Endodermal cell (in vitro differentiated cells): ENCODE data around the gene SUCLG2. TPM values are rescaled to one million over a fixed set of nuclear protein-coding genes. Genes with fewer than 3 reads are reported as not detected.

Experiments
- DNase-seq: peaks from one replicate; pipeline ENCODE4 v3.0.0-alpha.2; 2017
- H3K27ac ChIP-seq: 2 replicates; pipeline ENCODE4 v1.5.1; 2013; ENCODE audit warnings: mild to moderate bottlenecking, low read depth, low read length, moderate library complexity
- H3K27me3 ChIP-seq: 2 replicates; pipeline ENCODE4 v1.6.1; 2013; ENCODE audit warnings: mild to moderate bottlenecking, low read length, moderate library complexity; ENCODE audit not compliant: insufficient read depth, control insufficient read depth, poor library complexity, severe bottlenecking
- H3K36me3 ChIP-seq: 2 replicates; pipeline ENCODE4 v1.7.0; 2013; ENCODE audit warnings: mild to moderate bottlenecking, low read length, moderate library complexity; ENCODE audit not compliant: control insufficient read depth, insufficient read depth
- H3K4me1 ChIP-seq: one replicate; pipeline ENCODE4 v1.7.0; 2013; ENCODE audit warnings: low read length; ENCODE audit not compliant: control insufficient read depth, insufficient read depth
- H3K4me3 ChIP-seq: 2 replicates; pipeline ENCODE4 v1.5.1; 2013; ENCODE audit warnings: mild to moderate bottlenecking, low read length, moderate library complexity
- H3K9ac ChIP-seq: 2 replicates; pipeline ENCODE4 v1.6.1; 2013; ENCODE audit warnings: mild to moderate bottlenecking, low read length, moderate library complexity; ENCODE audit not compliant: poor library complexity, severe bottlenecking; ENCODE audit errors: extremely low read depth
- H3K9me3 ChIP-seq: 2 replicates; pipeline ENCODE4 v1.6.1; 2013; ENCODE audit warnings: mild to moderate bottlenecking, low read length, moderate library complexity; ENCODE audit not compliant: control insufficient read depth
- H3K27ac Mint-ChIP-seq: 2 replicates; pipeline ENCODE4 v1.8.0; 2020; ENCODE audit warnings: mixed read lengths
- H3K27me3 Mint-ChIP-seq: 2 replicates; pipeline ENCODE4 v1.8.0; 2021; ENCODE audit warnings: mild to moderate bottlenecking, mixed read lengths; ENCODE audit not compliant: insufficient read depth
- H3K36me3 Mint-ChIP-seq: 2 replicates; pipeline ENCODE4 v1.8.0; 2020; ENCODE audit warnings: low read depth, mixed read lengths
- H3K4me1 Mint-ChIP-seq: 2 replicates; pipeline ENCODE4 v1.8.0; 2020; ENCODE audit warnings: mixed read lengths
- H3K4me3 Mint-ChIP-seq: 2 replicates; pipeline ENCODE4 v1.8.0; 2020; ENCODE audit warnings: mild to moderate bottlenecking, moderate library complexity, mixed read lengths
- H3K9me3 Mint-ChIP-seq: 2 replicates; pipeline ENCODE4 v1.8.0; 2020; ENCODE audit warnings: mild to moderate bottlenecking, mixed read lengths
- CTCF ChIP-seq: fragments of 200-600 bp; sonication (generic); conservative IDR thresholded peaks from 2 replicates; pipeline ENCODE4 v1.5.0; 2021; ENCODE audit warnings: antibody characterized with exemption, mild to moderate bottlenecking
- WGBS, 2 experiments: methylation state at CpG; one replicate each; pipeline versions ENCODE4 v1.1.5 to v1.1.7; 2013; ENCODE audit warnings: missing lambda C conversion rate in 2 of 2, mixed read lengths in 1 of 2; ENCODE audit not compliant: insufficient coverage in 1 of 2, insufficient read length in 1 of 2; 5-methylcytosine and 5-hydroxymethylcytosine counted together
- total RNA-seq, 2 donors: library from RNA; stranded (reverse); fragmentation: NEBNext Ultra II Directional in 1 of 2; extraction: Animal tissue kit (Norgen Biotek cat#: 25700) in 1 of 2; gene quantifications; 2 replicates in 1 of 2; 3 replicates in 1 of 2; pipeline ENCODE4 v1.2.1, GENCODE V29; 2021

Gene SUCLG2
- total RNA-seq, 2 donors from 2014 or later: 42.4 to 57.3 TPM

GRCh38 chr3:67415511-67415910 lies 238.9 kb downstream of the SUCLG2 start:
- H3K9me3 ChIP-seq: peaks cover 6% of the 10 kb centered on the region
- no peak overlapping the region for H3K4me3 ChIP-seq
- no peak overlapping the region for H3K27ac ChIP-seq
- Mint-ChIP-seq H3K27me3 (no peaks in the 10 kb centered on the region), H3K36me3 (peaks cover 8% of the 10 kb centered on the region), H3K4me1 (no peaks in the 10 kb centered on the region), H3K9me3 (peaks cover 9% of the 10 kb centered on the region), H3K27ac (no peak overlapping the region), H3K4me3 (no peak overlapping the region)
- DNase-seq: no peak
- H3K27me3 ChIP-seq: no peaks in the 10 kb centered on the region
- H3K36me3 ChIP-seq: no peaks in the 10 kb centered on the region
- WGBS, 2 experiments: 82 to 100% methylated on average over 1 of the region's 1 CpG
- H3K9ac ChIP-seq: no peak overlapping the region
- H3K4me1 ChIP-seq: no peaks in the 10 kb centered on the region
- no peak for TF ChIP-seq CTCF

GRCh38 chr3:67414740-67415139 lies 239.7 kb downstream of the SUCLG2 start:
- DNase-seq: no peak
- H3K9me3 ChIP-seq: peaks cover 4% of the 10 kb centered on the region
- TF ChIP-seq CTCF: no peak
- WGBS, 2 experiments: 95 to 96% methylated on average over 5 of the region's 5 CpGs
- H3K4me1 Mint-ChIP-seq: no peaks in the 10 kb centered on the region
- no peaks in the 10 kb centered on the region for H3K27me3 ChIP-seq
- no peak overlapping the region for H3K4me3 ChIP-seq
- H3K27me3 Mint-ChIP-seq: no peaks in the 10 kb centered on the region
- H3K36me3 ChIP-seq: no peaks in the 10 kb centered on the region
- peaks cover 3% of the 10 kb centered on the region for H3K36me3 Mint-ChIP-seq
- no peak overlapping the region for H3K9ac ChIP-seq
- no peak overlapping the region for H3K27ac Mint-ChIP-seq
- no peaks in the 10 kb centered on the region for H3K4me1 ChIP-seq
- peaks cover 4% of the 10 kb centered on the region for H3K9me3 Mint-ChIP-seq
- H3K4me3 Mint-ChIP-seq: no peak overlapping the region
- no peak overlapping the region for H3K27ac ChIP-seq

GRCh38 chr3:67405193-67405592 lies 249.2 kb downstream of the SUCLG2 start:
- H3K36me3 Mint-ChIP-seq: peaks cover 11% of the 10 kb centered on the region
- no peaks in the 10 kb centered on the region for H3K27me3 Mint-ChIP-seq
- H3K4me3 Mint-ChIP-seq: no peak overlapping the region
- no peak for TF ChIP-seq CTCF
- no peak for DNase-seq
- H3K4me1 Mint-ChIP-seq: peaks cover 10% of the 10 kb centered on the region
- H3K27ac Mint-ChIP-seq: no peak overlapping the region
- Histone ChIP-seq H3K9ac (no peak overlapping the region), H3K9me3 (no peaks in the 10 kb centered on the region), H3K27ac (no peak overlapping the region), H3K4me3 (no peak overlapping the region), H3K27me3 (no peaks in the 10 kb centered on the region), H3K4me1 (no peaks in the 10 kb centered on the region), H3K36me3 (peaks cover 4% of the 10 kb centered on the region)
- no peaks in the 10 kb centered on the region for H3K9me3 Mint-ChIP-seq
